ENCODE measurements around the gene SHKBP1.

DNA sequence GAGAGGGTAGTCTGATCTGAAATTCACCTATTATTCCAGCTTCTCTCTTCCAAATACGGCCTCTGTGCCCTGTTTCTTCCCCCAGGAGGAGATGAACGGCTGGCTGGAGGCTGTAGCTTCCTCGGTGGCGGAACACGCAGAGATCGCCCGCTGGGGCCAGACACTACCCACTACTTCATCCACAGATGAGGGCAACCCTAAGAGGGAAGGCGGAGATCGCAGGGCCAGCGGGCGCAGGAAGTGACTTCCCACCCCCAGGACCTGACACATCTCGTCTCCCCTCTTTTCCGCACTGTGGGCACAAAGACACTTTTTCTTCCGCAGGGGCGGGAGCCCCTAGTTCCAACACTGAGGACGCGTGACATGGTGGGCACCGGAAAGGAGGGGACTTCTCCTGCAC lies 1.3 kb upstream of the SHKBP1 start:
- TF ChIP-seq, protein P1, sequence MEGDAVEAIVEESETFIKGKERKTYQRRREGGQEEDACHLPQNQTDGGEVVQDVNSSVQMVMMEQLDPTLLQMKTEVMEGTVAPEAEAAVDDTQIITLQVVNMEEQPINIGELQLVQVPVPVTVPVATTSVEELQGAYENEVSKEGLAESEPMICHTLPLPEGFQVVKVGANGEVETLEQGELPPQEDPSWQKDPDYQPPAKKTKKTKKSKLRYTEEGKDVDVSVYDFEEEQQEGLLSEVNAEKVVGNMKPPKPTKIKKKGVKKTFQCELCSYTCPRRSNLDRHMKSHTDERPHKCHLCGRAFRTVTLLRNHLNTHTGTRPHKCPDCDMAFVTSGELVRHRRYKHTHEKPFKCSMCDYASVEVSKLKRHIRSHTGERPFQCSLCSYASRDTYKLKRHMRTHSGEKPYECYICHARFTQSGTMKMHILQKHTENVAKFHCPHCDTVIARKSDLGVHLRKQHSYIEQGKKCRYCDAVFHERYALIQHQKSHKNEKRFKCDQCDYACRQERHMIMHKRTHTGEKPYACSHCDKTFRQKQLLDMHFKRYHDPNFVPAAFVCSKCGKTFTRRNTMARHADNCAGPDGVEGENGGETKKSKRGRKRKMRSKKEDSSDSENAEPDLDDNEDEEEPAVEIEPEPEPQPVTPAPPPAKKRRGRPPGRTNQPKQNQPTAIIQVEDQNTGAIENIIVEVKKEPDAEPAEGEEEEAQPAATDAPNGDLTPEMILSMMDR (conservative IDR thresholded peaks at IDR 0.05; ENCODE audit: low read depth, low read length): no peak
- no peak for TF ChIP-seq POLR2A (IDR thresholded peaks at IDR 0.05; ENCODE audit: low read depth, low read length)
- TF ChIP-seq, protein P2, sequence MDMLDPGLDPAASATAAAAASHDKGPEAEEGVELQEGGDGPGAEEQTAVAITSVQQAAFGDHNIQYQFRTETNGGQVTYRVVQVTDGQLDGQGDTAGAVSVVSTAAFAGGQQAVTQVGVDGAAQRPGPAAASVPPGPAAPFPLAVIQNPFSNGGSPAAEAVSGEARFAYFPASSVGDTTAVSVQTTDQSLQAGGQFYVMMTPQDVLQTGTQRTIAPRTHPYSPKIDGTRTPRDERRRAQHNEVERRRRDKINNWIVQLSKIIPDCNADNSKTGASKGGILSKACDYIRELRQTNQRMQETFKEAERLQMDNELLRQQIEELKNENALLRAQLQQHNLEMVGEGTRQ (IDR thresholded peaks at IDR 0.05; ENCODE audit: low read depth, low read length): no peak
- no peak for TF ChIP-seq RFX5 (IDR thresholded peaks at IDR 0.05; ENCODE audit: low read depth, low read length)
- TF ChIP-seq RCOR1 (IDR thresholded peaks at IDR 0.05; ENCODE audit: insufficient replicate concordance, low read length): no peak
- TF ChIP-seq SMC3 (IDR thresholded peaks at IDR 0.05; ENCODE audit: low read depth, low read length): no peak

Measured in IMR-90 (cell line).